Activated CD4-positive, alpha-beta T cell treated with anti-CD3 and anti-CD28 coated beads, Interleukin-2, amount 50 U/mL, for 48 hours (primary cell): Measurements from ENCODE around the gene TMEM9B.

Experiments
- DNase-seq, 2 experiments: peaks; one replicate each; pipeline ENCODE4 v3.0.0-alpha.2; 2020

TMEM9B gene

DNA sequence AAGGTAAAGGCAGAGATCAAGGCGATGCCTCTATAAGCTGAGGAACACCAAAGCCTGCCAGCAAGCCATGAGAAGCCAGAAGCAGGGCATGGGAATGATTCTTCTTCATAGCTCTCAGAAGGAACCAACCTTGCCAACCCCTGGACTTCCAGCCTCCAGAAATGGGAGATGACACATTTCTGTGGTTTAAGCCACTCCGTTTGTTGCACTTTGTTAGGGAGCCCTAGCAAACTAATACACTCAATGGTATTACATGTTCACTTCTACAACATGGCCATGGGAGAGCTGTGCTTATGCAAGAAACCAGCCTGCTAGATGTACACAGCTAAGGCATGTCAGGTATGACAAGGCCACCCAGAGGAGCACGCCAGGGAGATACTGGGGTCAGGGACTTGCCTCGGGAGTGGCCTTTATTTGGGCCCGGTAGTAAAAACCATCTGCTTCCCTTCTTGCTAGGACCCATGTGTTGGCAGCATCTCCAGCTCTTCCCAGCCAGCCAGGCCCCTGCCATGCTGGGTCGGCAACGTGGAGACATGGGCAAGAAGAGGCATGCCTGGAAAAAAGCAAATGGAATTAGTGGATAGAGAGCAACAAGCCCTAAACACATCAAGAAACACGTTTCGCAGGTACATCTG lies 35.1 kb downstream of the TMEM9B start:
- no peak for DNase-seq

DNA sequence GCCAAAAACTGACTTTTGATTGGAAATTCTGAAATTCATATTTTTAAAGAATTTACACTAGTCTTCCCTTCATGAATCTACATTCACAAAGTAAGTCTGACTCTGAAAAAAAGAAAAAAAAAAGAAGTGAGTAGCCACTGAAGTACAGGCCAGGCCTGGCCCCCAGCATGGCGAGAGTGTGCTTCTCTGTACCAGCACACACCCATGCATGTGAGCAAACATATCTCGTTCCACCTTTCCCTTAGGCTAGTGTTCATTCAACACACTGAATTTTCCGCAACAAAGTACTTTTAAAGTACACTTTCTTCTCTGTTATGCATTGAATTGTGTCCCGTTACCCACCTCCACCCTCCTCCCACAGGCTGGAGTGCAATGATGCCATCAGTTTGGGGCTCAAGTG lies 36.0 kb downstream of the TMEM9B start:
- DNase-seq: no peak

DNA sequence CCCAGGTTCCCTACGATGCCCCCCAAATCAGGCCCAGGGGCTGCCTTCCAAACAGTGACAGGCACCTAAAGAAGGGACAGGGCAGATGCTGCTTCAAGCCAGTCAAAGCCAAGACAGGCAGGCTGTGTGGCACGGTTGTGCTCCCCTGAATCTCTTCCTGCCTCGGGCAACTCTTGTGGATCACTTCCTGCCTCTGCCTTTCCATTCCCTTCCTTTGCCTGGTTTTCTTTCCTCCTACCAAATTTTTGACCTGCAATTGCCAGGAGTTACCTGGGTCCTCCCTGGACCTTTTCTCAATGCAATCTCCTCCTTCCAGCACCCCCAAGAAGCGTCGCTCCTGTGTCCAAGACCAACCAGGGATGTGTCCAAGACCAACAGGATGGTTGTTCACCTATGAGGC lies 37.0 kb downstream of the TMEM9B start:
- no peak for DNase-seq

DNA sequence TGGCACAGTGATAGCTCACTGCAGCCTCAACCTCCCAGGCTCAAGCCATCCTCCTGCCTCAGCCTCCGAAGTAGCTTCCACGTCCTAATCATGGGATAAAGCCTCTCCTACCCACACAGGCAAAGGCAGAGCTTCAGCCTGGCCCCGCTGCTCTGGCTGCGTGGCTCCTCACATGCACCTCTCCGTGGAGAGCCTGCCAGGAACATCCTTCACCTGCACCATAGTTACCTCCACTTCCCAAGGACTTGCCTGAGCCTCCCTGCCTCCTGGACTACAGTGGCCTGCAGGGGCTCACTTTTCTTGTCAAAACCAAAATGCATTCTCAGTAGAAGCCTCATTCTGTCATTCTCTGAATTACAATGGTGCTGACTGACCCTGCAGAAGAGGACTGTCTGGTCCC lies 38.0 kb downstream of the TMEM9B start:
- DNase-seq: no peak

DNA sequence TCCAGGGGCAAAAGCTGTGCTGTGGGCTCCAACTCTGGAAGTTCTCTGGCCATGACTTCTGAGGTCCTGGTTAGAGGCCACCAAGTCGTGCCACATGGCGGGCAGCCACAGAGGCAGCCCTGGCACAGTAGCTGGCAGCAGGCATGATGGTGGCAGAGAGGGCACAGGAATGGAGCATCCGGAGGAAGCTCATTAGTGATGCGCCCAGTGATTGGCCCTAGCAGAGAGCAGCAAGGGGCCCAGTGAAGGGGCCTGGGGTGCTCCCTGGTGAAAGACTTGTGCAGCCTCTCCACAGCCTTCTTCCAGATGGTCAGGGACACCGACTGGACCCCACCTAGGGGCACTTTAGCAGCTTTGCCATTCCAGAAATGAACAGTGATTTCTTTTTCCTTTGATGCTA lies 38.5 kb downstream of the TMEM9B start:
- DNase-seq: no peak

DNA sequence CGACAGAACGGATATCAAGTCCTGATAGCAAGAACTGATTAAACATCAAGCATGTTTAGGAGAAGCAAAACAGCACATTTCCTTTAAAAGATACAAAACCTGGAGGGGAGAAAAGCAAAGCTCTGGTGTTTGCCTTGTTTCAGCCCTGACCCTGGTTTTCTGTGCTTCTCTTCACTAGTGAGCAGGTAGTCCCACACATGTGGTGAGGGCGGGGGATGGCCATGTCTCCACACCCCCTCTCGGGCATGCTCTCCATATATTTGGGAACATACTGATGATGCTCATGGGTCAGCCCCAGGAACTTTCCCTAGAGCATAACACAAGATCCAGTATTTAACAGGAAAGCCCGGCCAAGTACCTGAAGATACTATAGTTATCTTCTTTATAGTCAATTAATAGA lies 41.6 kb downstream of the TMEM9B start:
- DNase-seq: no peak

DNA sequence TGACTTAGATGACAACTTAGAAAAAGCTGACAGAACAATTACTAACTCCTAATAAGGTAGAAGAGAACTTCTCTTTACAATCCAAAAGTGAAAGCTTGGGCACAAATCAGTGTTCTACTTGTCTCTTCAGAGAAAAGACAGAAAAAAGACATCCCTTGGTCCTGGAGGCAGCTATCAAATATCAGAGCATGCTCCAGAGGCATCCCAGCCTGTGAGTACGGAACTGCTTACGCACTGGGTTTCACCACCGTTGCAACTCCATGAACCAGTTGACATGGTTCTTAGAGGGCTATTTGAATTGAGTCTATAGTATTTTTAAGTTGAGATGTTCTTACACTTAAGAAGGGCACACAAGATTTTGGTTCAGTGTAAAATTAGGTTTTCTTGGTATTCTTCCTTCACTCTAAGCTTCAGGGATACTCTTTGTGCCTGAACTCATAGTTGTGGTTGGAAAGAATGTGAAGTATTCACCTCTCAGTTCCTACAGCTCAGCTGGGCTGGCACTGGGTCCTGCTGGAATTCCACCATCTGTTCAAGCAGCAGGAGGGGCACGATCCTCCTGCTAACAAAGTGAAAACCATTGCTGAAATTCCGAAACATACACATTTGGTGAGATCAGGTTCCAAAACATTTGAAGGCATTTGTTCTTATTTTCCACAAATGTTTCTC lies 47.0 kb downstream of the TMEM9B start:
- no peak for DNase-seq

DNA sequence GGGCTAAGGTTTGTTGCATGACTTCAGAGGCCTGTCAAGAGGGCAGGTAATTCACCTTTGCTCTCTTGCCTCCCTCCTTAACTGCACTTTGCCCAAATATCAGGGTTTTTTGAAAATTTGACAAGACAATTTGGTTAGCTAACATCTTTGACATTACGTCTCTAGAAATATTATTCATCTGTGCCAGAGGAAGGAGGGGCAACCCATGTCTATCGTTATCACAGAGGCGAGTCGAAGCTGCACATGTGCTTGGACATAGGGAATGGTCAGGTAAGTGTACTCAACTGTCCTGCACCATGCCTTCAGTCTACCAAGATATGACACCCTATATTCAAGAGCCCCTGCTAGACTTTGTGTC lies 49.6 kb downstream of the TMEM9B start:
- DNase-seq: no peak

DNA sequence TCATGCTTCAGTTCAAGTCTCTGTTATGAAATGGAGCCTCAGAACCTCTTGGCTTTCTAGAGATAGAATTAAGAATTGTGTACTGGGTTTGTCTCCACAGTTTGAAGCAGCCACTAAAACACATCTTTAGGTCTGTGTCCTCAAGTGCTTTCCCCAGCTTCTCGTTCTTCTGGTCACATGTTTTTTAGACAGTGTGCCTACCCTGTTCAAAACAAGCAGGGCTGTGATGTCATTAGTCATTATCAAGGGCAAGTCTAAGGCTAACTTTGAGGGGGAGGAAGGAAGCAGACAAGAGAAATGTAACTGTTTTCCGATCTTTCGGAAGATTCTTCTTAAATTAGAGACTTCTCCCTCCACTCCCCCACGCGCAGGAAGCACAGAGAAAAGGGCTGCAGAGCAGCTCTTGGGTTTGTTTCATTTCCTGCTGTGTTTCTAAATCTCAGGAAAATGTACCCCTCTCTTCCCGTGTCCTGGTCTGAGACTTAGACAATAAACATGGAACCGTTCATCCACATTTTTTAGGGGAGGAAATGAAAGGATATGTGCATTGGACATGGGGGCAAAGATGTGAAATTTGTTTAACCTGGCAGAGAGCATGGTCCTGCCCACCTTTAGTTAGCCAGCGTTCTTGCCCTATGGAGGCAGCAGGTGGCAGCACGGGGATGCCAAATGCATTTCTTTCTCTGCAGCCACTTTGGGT lies 50.1 kb downstream of the TMEM9B start:
- peak; percentile 33 to 45 for DNase-seq

DNA sequence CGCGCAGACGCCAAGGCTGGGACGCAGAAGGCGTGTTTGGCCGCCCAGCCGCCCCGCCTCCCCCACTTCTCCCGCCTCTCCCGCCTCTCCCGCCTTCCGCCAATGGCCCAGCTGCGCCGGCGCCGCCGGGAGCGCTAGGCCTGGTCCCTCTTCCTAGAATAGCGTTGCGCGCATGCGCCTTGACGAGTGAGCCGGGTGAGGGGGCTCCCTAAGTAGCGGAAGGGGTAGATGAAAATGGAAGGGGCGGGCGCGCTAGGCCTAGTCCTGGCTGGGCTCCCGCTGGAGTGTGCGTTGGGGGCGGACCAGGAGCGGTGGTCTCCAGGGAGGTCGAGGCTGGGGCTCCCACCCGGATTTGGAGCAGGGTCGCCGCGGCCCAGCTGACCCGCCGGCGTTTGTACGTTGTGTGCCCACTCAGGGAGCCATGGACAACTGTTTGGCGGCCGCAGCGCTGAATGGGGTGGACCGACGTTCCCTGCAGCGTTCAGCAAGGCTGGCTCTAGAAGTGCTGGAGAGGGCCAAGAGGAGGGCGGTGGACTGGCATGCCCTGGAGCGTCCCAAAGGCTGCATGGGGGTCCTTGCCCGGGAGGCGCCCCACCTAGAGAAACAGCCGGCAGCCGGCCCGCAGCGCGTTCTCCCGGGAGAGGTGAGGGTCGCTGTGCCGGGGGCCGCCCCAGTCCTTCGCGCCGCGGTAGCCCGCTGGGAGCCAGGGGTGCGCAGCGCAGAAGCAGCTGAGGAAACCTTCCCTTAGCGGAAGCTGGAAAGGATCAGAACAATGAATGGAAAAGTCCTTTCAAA lies 53.0 kb downstream of the TMEM9B start, which contains the start of gene AKIP1:
Gene AKIP1, plus strand, starts transcription at position 161 of the 795 bp plus-strand sequence. Its CDS starts 261 bp downstream, at position 422.
- peak; percentile 93 to 94 for DNase-seq

DNA sequence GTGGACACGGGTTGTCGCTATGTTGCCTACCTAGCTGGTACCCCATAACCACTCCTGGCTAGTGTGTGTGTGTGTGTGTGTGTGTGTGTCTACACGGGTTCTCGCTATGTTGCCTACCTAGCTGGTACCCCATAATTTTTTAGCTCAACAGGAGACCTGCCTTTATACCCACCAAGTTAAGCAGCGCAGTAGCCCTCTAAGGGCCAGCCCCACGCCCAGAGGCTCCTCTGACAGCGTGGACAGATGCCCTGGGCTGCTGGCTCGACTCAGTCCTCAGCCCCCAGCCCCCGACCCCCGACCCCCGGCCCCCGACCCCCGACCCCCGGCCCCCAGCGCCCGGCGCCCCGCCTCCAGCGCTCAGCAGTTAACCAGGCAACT lies 53.6 kb downstream of the TMEM9B start:
- DNase-seq: no peak

DNA sequence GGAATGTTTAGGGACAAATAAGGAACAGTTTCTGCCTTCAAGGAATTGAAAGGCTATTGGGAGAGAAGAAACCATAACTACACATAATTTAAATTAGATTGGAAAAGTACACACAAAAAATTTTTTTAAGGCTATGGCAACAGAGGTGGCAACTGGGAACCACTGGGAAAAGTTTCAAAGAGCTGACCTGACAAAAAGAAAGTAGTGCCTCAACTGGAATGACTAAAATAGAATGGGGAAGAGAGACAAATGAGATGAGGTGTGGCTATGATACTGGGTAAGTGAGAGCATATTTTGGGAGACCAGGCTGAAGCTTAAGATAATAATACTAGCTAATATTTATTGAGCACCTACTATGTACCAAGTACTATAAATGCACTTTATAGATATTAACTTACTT lies 56.1 kb downstream of the TMEM9B start:
- no peak for DNase-seq

DNA sequence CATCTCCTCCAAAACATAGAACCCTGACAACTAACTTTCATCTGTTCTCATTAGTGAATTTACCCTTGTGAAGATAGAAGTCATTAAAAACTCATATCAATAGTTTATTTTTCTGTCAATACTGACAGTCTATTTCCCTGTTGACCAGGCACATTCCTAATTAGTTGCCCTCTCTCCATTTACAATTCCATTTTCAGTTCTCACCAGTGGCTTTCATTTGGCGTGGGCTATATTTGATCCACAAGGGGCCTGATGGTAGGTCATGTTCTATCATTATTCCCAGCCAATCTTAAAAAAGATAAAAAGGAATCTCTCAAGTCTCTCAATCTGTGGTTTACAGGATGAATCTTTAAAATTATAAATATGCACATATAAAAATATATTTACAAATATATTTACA lies 57.1 kb downstream of the TMEM9B start:
- DNase-seq: no peak

DNA sequence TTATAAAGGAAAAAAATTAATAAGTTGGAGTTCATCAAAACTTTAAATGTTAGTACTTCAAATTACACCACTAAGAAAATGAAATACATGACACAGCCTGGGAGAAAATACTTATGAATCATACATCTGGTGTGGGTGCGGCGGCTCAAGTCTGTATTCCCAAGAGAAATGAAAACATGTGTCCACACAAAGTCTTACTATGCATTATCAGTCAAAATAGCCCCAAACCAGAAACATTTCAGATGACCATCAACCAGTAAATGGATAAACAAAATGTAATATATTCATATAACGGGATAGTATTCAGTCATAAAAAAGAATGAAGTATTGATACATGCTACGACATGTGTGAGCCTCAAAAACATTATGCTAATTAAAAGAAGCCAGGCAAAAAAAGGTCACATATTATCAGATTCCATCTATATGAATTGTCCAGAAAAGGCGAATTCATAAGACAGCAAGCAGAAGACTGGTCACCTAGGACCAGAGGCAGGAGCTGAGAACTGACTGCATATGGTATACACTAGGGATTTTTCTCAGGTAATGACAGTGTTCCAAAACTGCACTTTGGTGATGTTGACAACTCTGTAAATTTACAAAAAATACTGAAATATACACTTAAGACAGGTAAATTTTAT lies 58.6 kb downstream of the TMEM9B start:
- no peak for DNase-seq

DNA sequence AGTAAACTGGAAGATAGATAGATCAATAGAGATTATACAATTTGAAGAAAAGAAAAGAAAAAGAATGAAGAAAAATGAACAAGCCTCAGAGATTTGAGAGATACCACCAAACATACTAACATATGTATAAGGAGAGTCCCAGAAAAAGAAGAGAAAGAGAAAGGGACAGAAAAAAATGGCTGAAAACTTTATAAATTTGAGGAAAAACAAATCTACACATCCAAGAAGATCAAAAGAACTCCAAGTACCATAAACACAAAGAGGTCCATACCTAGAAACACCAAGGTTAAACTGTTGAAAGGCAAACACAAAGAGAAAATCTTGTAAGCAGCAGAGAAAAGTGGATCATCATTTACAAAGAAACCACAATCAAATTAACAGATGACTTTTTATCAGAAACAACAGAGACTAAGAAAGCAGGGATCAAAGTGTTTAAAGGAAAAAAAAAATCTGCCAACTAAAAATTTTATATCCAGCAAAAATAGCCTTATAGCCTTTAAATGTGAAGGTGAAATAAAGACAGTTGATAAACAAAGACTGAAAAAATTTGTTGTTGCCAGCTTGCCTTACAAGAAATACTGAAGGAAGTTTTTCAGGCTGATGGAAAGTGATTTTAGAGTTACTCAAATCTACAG lies 65.0 kb downstream of the TMEM9B start:
- no peak for DNase-seq
